Calu3 (cell line): Measurements from ENCODE around the gene RNASE3. TPM values are rescaled to one million over a fixed set of nuclear protein-coding genes. Genes with fewer than 3 reads are reported as not detected.
"Not testable (repeated sequence)": the region's sequence is repeated elsewhere in the genome, so short reads cannot be mapped to it uniquely, and the experiment has no call there.

Source experiments
- Bru-seq: library from RNA; stranded (reverse); fragments of 400-500 nt; gene quantifications from one replicate; lab custom pipeline; 2021; lab: Mats Ljungman, UMichigan
- BruChase-seq, 2 experiments: library from RNA; stranded (reverse); fragments of 400-500 nt; gene quantifications; one replicate each; lab custom pipeline; 2021; lab: Mats Ljungman, UMichigan
- BruUV-seq: library from RNA; stranded (reverse); fragments of 400-500 nt; replicated peaks from 2 replicates; lab custom pipeline; 2021; lab: Mats Ljungman, UMichigan
- CTCF ChIA-PET: fragments of 300-600 bp; sonication (Branson Sonifier 250); formaldehyde crosslinking; loops from one replicate; lab custom pipeline; 2022; ENCODE audit warnings: antibody characterized with exemption; lab: Charles Lee
- DNase-seq: peaks from one replicate; pipeline ENCODE4 v3.0.0; 2022
- H3K27ac Mint-ChIP-seq: one replicate; pipeline ENCODE4 v1.8.0; 2022; ENCODE audit warnings: mixed read lengths; ENCODE audit not compliant: unreplicated experiment
- H3K27me3 Mint-ChIP-seq: one replicate; pipeline ENCODE4 v1.8.0; 2022; ENCODE audit warnings: mixed read lengths; ENCODE audit not compliant: unreplicated experiment
- H3K36me3 Mint-ChIP-seq: one replicate; pipeline ENCODE4 v1.8.0; 2022; ENCODE audit warnings: mild to moderate bottlenecking, moderate library complexity, mixed read lengths; ENCODE audit not compliant: insufficient read depth, unreplicated experiment
- H3K4me1 Mint-ChIP-seq: one replicate; pipeline ENCODE4 v1.8.0; 2022; ENCODE audit warnings: mild to moderate bottlenecking, low read depth, mixed read lengths; ENCODE audit not compliant: unreplicated experiment
- H3K4me3 Mint-ChIP-seq: one replicate; pipeline ENCODE4 v1.8.0; 2022; ENCODE audit warnings: mild to moderate bottlenecking, low read depth, moderate library complexity, mixed read lengths; ENCODE audit not compliant: unreplicated experiment
- H3K9me3 Mint-ChIP-seq: one replicate; pipeline ENCODE4 v1.8.0; 2022; ENCODE audit warnings: low read depth, mixed read lengths; ENCODE audit not compliant: unreplicated experiment
- intact Hi-C: fragments of 100-400 bp; cut with micrococcal nuclease; formaldehyde crosslinking; loops from one replicate; pipeline ENCODE4 v1.10.0; 2022; ENCODE audit not compliant: unreplicated experiment
- long read RNA-seq: library from polyadenylated mRNA; stranded (forward); transcript quantifications from one replicate; pipeline ENCODE4 v2.0.0, GENCODE V29; 2022
- total RNA-seq: library from RNA; stranded (reverse); gene quantifications from 2 replicates; pipeline ENCODE4 v1.2.3, GENCODE V29; 2022
- TF ChIP-seq, protein P1 (sequence below): fragments of 200-600 bp; IDR thresholded peaks from one replicate; pipeline ENCODE4 v1.8.0; 2022; ENCODE audit warnings: antibody characterized with exemption; ENCODE audit not compliant: unreplicated experiment

Gene RNASE3
- total RNA-seq, result not detected in 2 replicates
- Bru-seq, nascent RNA, result not detected
- not detected for BruChase-seq, experiment 1, labeled RNA remaining after a 6-hour chase
- not detected for BruChase-seq, experiment 2, labeled RNA remaining after a 2-hour chase
- long read RNA-seq, result 0 reads

DNA sequence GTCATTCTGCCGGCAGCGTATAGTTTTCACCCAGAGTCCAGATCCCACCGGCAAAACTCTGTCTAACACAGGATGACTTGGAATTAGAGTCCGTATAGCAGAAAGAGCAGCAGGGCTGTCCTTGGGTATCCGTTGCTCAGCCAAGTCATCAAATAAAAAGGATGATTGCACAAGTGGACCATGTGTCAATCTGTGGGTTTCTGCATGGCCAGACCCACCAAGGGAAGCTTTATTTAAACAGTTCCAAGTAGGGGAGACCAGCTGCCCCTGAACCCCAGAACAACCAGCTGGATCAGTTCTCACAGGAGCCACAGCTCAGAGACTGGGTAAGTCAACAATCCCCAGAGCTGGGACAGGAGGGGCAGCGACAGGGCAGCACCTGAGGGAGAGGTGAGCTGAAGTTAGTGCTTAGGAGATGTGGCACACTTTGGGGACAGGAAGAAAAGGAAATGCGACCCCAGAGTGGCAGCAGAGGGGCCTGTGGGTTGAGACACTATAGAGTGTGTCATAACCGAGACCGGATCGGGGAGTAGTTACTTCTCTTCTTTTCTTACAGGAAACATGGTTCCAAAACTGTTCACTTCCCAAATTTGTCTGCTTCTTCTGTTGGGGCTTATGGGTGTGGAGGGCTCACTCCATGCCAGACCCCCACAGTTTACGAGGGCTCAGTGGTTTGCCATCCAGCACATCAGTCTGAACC is at the start of gene RNASE3:
Gene RNASE3, plus strand, starts transcription at position 260 of the 700 bp plus-strand sequence. Its CDS starts 302 bp downstream, at position 562.
- H3K36me3 Mint-ChIP-seq, H3K4me3 Mint-ChIP-seq, intact Hi-C loops, H3K9me3 Mint-ChIP-seq, H3K27ac Mint-ChIP-seq, BruUV-seq, H3K4me1 Mint-ChIP-seq, DNase-seq, CTCF ChIA-PET: not testable (repeated sequence)
- peaks cover 77% of the 10 kb centered on the region for H3K27me3 Mint-ChIP-seq

DNA sequence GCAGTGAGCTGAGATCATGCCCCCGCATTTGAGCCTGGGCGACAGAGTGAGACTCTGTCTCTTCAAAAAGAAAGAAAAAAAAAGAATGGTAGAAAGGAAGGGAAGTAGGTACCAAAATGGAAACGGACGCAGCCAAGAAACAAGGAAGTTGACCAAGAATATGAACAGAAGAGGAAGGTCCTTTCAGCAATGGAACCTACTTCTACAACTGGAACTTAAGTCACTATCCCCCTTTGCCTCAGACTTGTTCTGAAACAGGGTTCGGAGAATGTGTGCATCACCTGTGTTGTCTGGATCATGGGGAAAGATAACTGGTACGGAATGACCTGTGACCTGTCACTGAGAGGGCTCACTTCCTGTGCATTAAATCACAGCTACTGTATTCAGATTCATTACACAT is 44.6 kb upstream of the RNASE3 start:
- BruUV-seq, result no TSS peak
- no peaks in the 10 kb centered on the region for H3K9me3 Mint-ChIP-seq

DNA sequence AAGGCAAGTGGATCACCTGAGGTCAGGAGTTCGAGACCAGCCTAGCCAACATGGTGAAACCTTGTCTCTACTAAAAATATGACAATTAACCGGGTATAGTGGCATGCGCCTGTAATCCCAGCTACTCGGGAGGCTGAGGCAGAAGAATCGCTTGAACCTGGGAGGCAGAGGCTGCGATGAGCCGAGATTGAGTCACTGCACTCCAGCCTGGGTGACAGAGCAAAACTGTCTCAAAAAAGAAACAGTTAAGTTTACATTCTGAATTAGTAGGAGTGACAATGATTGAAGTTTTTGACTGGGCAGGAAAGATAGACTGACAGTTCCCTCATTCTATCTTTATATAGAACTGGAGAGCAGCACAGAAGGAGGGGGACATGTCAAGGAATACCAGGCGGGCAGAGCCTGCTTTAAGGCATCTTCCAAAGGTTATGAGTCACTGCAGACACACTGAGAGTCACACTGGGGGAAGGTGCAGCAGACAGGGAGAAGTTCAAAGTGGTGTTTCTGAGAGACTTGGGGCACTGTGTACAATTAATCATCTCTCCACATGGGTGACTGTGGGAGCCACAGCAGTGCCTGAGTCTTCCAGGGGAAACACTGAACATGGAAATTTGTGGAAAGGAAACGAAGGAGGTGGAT is 42.8 kb upstream of the RNASE3 start:
- peak overlapping the region; percentile 50 for H3K27ac Mint-ChIP-seq
- CTCF ChIA-PET, result interaction anchor here (0.7 to 1.4 kb wide), 8 partner anchors 9 to 235 kb away, joined by 3 to 6 read pairs (median 3); no protein-coding TSS in a partner anchor
- H3K9me3 Mint-ChIP-seq, result no peaks in the 10 kb centered on the region
- H3K27me3 Mint-ChIP-seq, result no peaks in the 10 kb centered on the region
- peak overlapping the region; percentile 11 for H3K4me3 Mint-ChIP-seq
- intact Hi-C loops, result no loop called here
- H3K36me3 Mint-ChIP-seq, result no peaks in the 10 kb centered on the region
- peak; percentile 45 for DNase-seq
- TF ChIP-seq, protein P1, sequence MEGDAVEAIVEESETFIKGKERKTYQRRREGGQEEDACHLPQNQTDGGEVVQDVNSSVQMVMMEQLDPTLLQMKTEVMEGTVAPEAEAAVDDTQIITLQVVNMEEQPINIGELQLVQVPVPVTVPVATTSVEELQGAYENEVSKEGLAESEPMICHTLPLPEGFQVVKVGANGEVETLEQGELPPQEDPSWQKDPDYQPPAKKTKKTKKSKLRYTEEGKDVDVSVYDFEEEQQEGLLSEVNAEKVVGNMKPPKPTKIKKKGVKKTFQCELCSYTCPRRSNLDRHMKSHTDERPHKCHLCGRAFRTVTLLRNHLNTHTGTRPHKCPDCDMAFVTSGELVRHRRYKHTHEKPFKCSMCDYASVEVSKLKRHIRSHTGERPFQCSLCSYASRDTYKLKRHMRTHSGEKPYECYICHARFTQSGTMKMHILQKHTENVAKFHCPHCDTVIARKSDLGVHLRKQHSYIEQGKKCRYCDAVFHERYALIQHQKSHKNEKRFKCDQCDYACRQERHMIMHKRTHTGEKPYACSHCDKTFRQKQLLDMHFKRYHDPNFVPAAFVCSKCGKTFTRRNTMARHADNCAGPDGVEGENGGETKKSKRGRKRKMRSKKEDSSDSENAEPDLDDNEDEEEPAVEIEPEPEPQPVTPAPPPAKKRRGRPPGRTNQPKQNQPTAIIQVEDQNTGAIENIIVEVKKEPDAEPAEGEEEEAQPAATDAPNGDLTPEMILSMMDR, result no peak
- H3K4me1 Mint-ChIP-seq, result peaks cover 16% of the 10 kb centered on the region
- no TSS peak for BruUV-seq

More for the DNA sequence above, 44.6 kb upstream of the RNASE3 start:
- Mint-ChIP-seq H3K4me3 (no peak overlapping the region), H3K4me1 (peaks cover 16% of the 10 kb centered on the region), H3K36me3 (no peaks in the 10 kb centered on the region), H3K27me3 (no peaks in the 10 kb centered on the region), H3K27ac (no peak overlapping the region)
- intact Hi-C loops, result no loop called here
- CTCF ChIA-PET, result no interaction called here
- TF ChIP-seq, protein P1, result no peak
- no peak for DNase-seq

GRCh38 chr14:20848955-20849570 is 42.1 kb upstream of the RNASE3 start:
- Mint-ChIP-seq H3K4me3 (peak overlapping the region; percentile 11), H3K27ac (peak overlapping the region; percentile 50), H3K4me1 (peaks cover 16% of the 10 kb centered on the region), H3K27me3 (no peaks in the 10 kb centered on the region), H3K36me3 (no peaks in the 10 kb centered on the region), H3K9me3 (no peaks in the 10 kb centered on the region)
- BruUV-seq, result no TSS peak
- intact Hi-C loops, result no loop called here
- TF ChIP-seq, protein P1, result no peak
- DNase-seq, result no peak
- CTCF ChIA-PET, result interaction anchor here (0.6 to 1.4 kb wide), 9 partner anchors 9 to 603 kb away, joined by 3 to 6 read pairs (median 3); no protein-coding TSS in a partner anchor
